ENCODE results near the gene ADNP2. TPM values are rescaled to one million over a fixed set of nuclear protein-coding genes. Genes with fewer than 3 reads are reported as not detected.

ADNP2 gene
- total and polyA plus RNA-seq, 2 of the 4 experiments (the other 2 are of a cell fraction), result 5.6 to 18.3 TPM

GRCh38 chr18:80096032-80096565, 13.0 kb upstream of the ADNP2 start:
- ATAC-seq (ENCODE audit: low read depth), result no peak
- Histone ChIP-seq H3K36me3 (ENCODE audit: control insufficient read depth, insufficient read depth, low read length) (no peaks in the 10 kb centered on the region), H4K5ac (ENCODE audit: low read depth, low read length) (no peak overlapping the region), H2AK5ac (ENCODE audit: low read depth, low read length) (no peak overlapping the region), H2BK15ac (ENCODE audit: low read depth, low read length) (no peak overlapping the region), H3K27me3 (ENCODE audit: control insufficient read depth, insufficient read depth, low read length) (no peaks in the 10 kb centered on the region; the same call in 1 of the 2 replicates), H2BK20ac (ENCODE audit: low read depth, low read length) (no peak overlapping the region), H3K4me2 (ENCODE audit: low read depth, low read length) (no peak overlapping the region), H3K23ac (ENCODE audit: low read depth, low read length) (no peak overlapping the region), H4K20me1 (ENCODE audit: insufficient read depth, low read length) (no peaks in the 10 kb centered on the region), H4K8ac (ENCODE audit: low read depth in 2 of 2, low read length in 2 of 2) (no peak overlapping the region), H2BK5ac (ENCODE audit: low read depth, low read length, poor library complexity, severe bottlenecking) (no peak overlapping the region), H2AFZ (replicated peaks; ENCODE audit: low read length, poor library complexity) (no peak overlapping the region), H3K9me1 (ENCODE audit: insufficient read depth, low read length) (no peaks in the 10 kb centered on the region), H3K14ac (replicated peaks; ENCODE audit: low read depth, low read length) (no peak overlapping the region), H3K9ac (ENCODE audit: low read depth, low read length) (no peak overlapping the region), H3K4ac (ENCODE audit: low read depth, low read length) (no peak overlapping the region), H3K79me1 (ENCODE audit: low read depth in 1 of 2, low read length in 2 of 2) (no peaks in the 10 kb centered on the region), H4K91ac (ENCODE audit: insufficient read depth, low read depth, low read length) (no peak overlapping the region), H3K56ac (ENCODE audit: extremely low read depth, insufficient read depth, low read length) (no peak overlapping the region), H3K4me1 (ENCODE audit: control insufficient read depth, insufficient read depth, low read length) (no peaks in the 10 kb centered on the region), H3K4me3 (ENCODE audit: insufficient read depth, low read depth, low read length) (no peak overlapping the region), H2BK120ac (ENCODE audit: low read depth, low read length) (no peak overlapping the region), H3K18ac (ENCODE audit: low read depth, low read length) (no peak overlapping the region), H3K9me3 (ENCODE audit: control insufficient read depth, insufficient read depth, low read length) (0 out of 2 replicates have a peak, but pooled peaks cover 2% of the 10 kb centered on the region), H3K27ac (ENCODE audit: insufficient read depth, low read length) (no peak overlapping the region), H2AK9ac (replicated peaks; ENCODE audit: low read depth, low read length, poor library complexity) (no peak overlapping the region)
- no peak for DNase-seq
- no TSS peak for BruUV-seq (replicated peaks)
- dilution Hi-C loops (cut with HindIII; ENCODE audit: low sequenced_read_pairs, unreplicated experiment) (no loop called here), intact Hi-C loops (cut with micrococcal nuclease) (no loop called here), in situ Hi-C loops (cut with MboI; ENCODE audit: low sequenced_read_pairs) (no loop called here)
- 51% methylated on average over 4 of the region's 10 CpGs; no CpG with 5 or more reads in 1 of the 2 experiments for WGBS, 2 experiments (ENCODE audit: extremely low coverage in 2 of 2, insufficient read length in 1 of 2)
- TF ChIP-seq RAD21 (IDR thresholded peaks at IDR 0.05; ENCODE audit: low read length), result no peak
- no peak for TF ChIP-seq CHD1 (IDR thresholded peaks at IDR 0.05; ENCODE audit: low read depth, low read length)
- no peak for TF ChIP-seq POLR2A (IDR thresholded peaks at IDR 0.05; ENCODE audit: low read depth, low read length)
- TF ChIP-seq FOS (IDR thresholded peaks at IDR 0.05; ENCODE audit: low read depth, low read length), result no peak
- TF ChIP-seq MAFK (IDR thresholded peaks at IDR 0.05; ENCODE audit: low read depth, low read length), result no peak
- TF ChIP-seq BHLHE40 (IDR thresholded peaks at IDR 0.05; ENCODE audit: low read depth, low read length), result no peak
- TF ChIP-seq RFX5 (IDR thresholded peaks at IDR 0.05; ENCODE audit: low read depth, low read length), result no peak
- TF ChIP-seq RCOR1 (IDR thresholded peaks at IDR 0.05; ENCODE audit: insufficient replicate concordance, low read length), result no peak
- TF ChIP-seq SMC3 (IDR thresholded peaks at IDR 0.05; ENCODE audit: low read depth, low read length), result no peak
- TF ChIP-seq, protein P1, sequence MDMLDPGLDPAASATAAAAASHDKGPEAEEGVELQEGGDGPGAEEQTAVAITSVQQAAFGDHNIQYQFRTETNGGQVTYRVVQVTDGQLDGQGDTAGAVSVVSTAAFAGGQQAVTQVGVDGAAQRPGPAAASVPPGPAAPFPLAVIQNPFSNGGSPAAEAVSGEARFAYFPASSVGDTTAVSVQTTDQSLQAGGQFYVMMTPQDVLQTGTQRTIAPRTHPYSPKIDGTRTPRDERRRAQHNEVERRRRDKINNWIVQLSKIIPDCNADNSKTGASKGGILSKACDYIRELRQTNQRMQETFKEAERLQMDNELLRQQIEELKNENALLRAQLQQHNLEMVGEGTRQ (IDR thresholded peaks at IDR 0.05; ENCODE audit: low read depth, low read length), result no peak
- TF ChIP-seq CTCF (conservative IDR thresholded peaks at IDR 0.05; ENCODE audit: low read depth, low read length), result no peak
- TF ChIP-seq, protein P2, sequence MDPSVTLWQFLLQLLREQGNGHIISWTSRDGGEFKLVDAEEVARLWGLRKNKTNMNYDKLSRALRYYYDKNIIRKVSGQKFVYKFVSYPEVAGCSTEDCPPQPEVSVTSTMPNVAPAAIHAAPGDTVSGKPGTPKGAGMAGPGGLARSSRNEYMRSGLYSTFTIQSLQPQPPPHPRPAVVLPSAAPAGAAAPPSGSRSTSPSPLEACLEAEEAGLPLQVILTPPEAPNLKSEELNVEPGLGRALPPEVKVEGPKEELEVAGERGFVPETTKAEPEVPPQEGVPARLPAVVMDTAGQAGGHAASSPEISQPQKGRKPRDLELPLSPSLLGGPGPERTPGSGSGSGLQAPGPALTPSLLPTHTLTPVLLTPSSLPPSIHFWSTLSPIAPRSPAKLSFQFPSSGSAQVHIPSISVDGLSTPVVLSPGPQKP (IDR thresholded peaks at IDR 0.05; ENCODE audit: borderline replicate concordance, low read depth, low read length), result no peak
- TF ChIP-seq MAZ (IDR thresholded peaks at IDR 0.05; ENCODE audit: borderline replicate concordance, low read depth, low read length), result no peak
- no peak for TF ChIP-seq CEBPB (IDR thresholded peaks at IDR 0.05; ENCODE audit: low read depth, low read length)
- no peak for TF ChIP-seq NFE2L2 (IDR thresholded peaks at IDR 0.05; ENCODE audit: low read depth, low read length)
- TF ChIP-seq MXI1 (IDR thresholded peaks at IDR 0.05; ENCODE audit: borderline replicate concordance, low read depth, low read length), result no peak
- ChIA-PET POLR2A (ENCODE audit: unreplicated experiment) (no interaction called here), CTCF (no interaction called here)

All from IMR-90 (cell line).